IMR-90 (cell line): ENCODE measurements around the gene EPOP. TPM values are rescaled to one million over a fixed set of nuclear protein-coding genes. Genes with fewer than 3 reads are reported as not detected.

Experiments
- ATAC-seq: fragments of 200-7000 bp; cut with Tn5 transposase; 2 replicates; pipeline ENCODE4 v1.9.1; 2020; ENCODE audit warnings: low read depth, mild to moderate bottlenecking, moderate library complexity
- BruUV-seq: library from RNA; stranded (reverse); fragments of 400-500 nt; replicated peaks from 2 replicates; lab custom pipeline; 2021; lab: Mats Ljungman, UMichigan
- CTCF ChIA-PET: fragments of 300-600 bp; formaldehyde crosslinking; extraction: SDS; loops from one replicate; lab custom pipeline; 2021; ENCODE audit warnings: antibody characterized with exemption; lab: Yijun Ruan, JAX
- POLR2A ChIA-PET: fragments of 300-600 bp; sonication (Branson Sonifier 250); formaldehyde crosslinking; loops from one replicate; lab custom pipeline; 2022; ENCODE audit warnings: antibody characterized with exemption; ENCODE audit not compliant: unreplicated experiment; lab: Charles Lee
- DNase-seq: peaks from one replicate; pipeline ENCODE4 v3.0.0; 2013
- H2AFZ ChIP-seq: replicated peaks from 2 replicates; pipeline ENCODE3; 2013; ENCODE audit warnings: low read length, mild to moderate bottlenecking; ENCODE audit not compliant: poor library complexity
- H2AK5ac ChIP-seq: 2 replicates; pipeline ENCODE4 v1.6.1; 2013; ENCODE audit warnings: low read depth, low read length, inconsistent platforms
- H2AK9ac ChIP-seq: replicated peaks from 2 replicates; pipeline ENCODE3; 2013; ENCODE audit warnings: mild to moderate bottlenecking, low read depth, low read length, moderate library complexity; ENCODE audit not compliant: poor library complexity
- H2BK120ac ChIP-seq: 2 replicates; pipeline ENCODE4 v1.6.1; 2013; ENCODE audit warnings: low read depth, low read length, inconsistent platforms
- H2BK15ac ChIP-seq: 3 replicates; pipeline ENCODE4 v1.6.1; 2013; ENCODE audit warnings: low read depth, low read length, inconsistent platforms
- H2BK20ac ChIP-seq: 2 replicates; pipeline ENCODE4 v1.6.1; 2013; ENCODE audit warnings: low read depth, mild to moderate bottlenecking, inconsistent platforms, low read length, moderate library complexity
- H2BK5ac ChIP-seq: 2 replicates; pipeline ENCODE4 v1.6.1; 2013; ENCODE audit warnings: mild to moderate bottlenecking, low read depth, low read length, inconsistent platforms; ENCODE audit not compliant: poor library complexity, severe bottlenecking
- H3K14ac ChIP-seq: replicated peaks from 2 replicates; pipeline ENCODE4 v1.6.1; 2013; ENCODE audit warnings: low read depth, low read length, inconsistent platforms
- H3K18ac ChIP-seq: 2 replicates; pipeline ENCODE4 v1.6.1; 2013; ENCODE audit warnings: low read depth, low read length, control low read depth
- H3K23ac ChIP-seq: 2 replicates; pipeline ENCODE4 v1.6.1; 2013; ENCODE audit warnings: low read depth, low read length, inconsistent platforms
- H3K27ac ChIP-seq: 2 replicates; pipeline ENCODE4 v1.5.1; 2013; ENCODE audit warnings: mild to moderate bottlenecking, control low read depth, low read length; ENCODE audit not compliant: insufficient read depth
- H3K27me3 ChIP-seq: 2 replicates; pipeline ENCODE4 v1.6.1; 2013; ENCODE audit warnings: low read length; ENCODE audit not compliant: control insufficient read depth, insufficient read depth
- H3K36me3 ChIP-seq: 2 replicates; pipeline ENCODE4 v1.6.1; 2013; ENCODE audit warnings: low read length, mixed read lengths; ENCODE audit not compliant: control insufficient read depth, insufficient read depth
- H3K4ac ChIP-seq: 2 replicates; pipeline ENCODE4 v1.6.1; 2013; ENCODE audit warnings: low read depth, low read length, inconsistent platforms
- H3K4me1 ChIP-seq: 2 replicates; pipeline ENCODE4 v1.6.1; 2013; ENCODE audit warnings: low read length, mixed read lengths; ENCODE audit not compliant: control insufficient read depth, insufficient read depth
- H3K4me2 ChIP-seq: 2 replicates; pipeline ENCODE4 v1.6.1; 2013; ENCODE audit warnings: low read depth, mild to moderate bottlenecking, control low read depth, low read length, moderate library complexity
- H3K4me3 ChIP-seq: 2 replicates; pipeline ENCODE4 v1.5.1; 2013; ENCODE audit warnings: low read depth, mild to moderate bottlenecking, control low read depth, low read length, moderate library complexity; ENCODE audit not compliant: insufficient read depth
- H3K56ac ChIP-seq: 2 replicates; pipeline ENCODE4 v1.6.1; 2013; ENCODE audit warnings: low read length, inconsistent platforms; ENCODE audit not compliant: insufficient read depth; ENCODE audit errors: extremely low read depth
- H3K79me1 ChIP-seq, 2 experiments: 2 replicates each; pipeline ENCODE4 v1.6.1; 2013; ENCODE audit warnings: low read length in 2 of 2, inconsistent platforms in 1 of 2, low read depth in 1 of 2
- H3K9ac ChIP-seq: 2 replicates; pipeline ENCODE4 v1.6.1; 2013; ENCODE audit warnings: low read depth, low read length, control low read depth
- H3K9me1 ChIP-seq: 2 replicates; pipeline ENCODE4 v1.6.1; 2013; ENCODE audit warnings: low read length, inconsistent platforms; ENCODE audit not compliant: insufficient read depth
- H3K9me3 ChIP-seq: 2 replicates; pipeline ENCODE4 v1.6.1; 2013; ENCODE audit warnings: low read length; ENCODE audit not compliant: control insufficient read depth, insufficient read depth
- H4K20me1 ChIP-seq: 2 replicates; pipeline ENCODE4 v1.6.1; 2013; ENCODE audit warnings: low read length, inconsistent platforms; ENCODE audit not compliant: insufficient read depth
- H4K5ac ChIP-seq: 2 replicates; pipeline ENCODE4 v1.6.1; 2013; ENCODE audit warnings: mild to moderate bottlenecking, low read depth, low read length, control low read depth
- H4K8ac ChIP-seq, 2 experiments: 2 replicates each; pipeline ENCODE4 v1.6.1; 2013; ENCODE audit warnings: low read depth in 2 of 2, low read length in 2 of 2, control low read depth in 1 of 2, inconsistent platforms in 1 of 2
- H4K91ac ChIP-seq: 2 replicates; pipeline ENCODE4 v1.6.1; 2013; ENCODE audit warnings: low read depth, low read length, inconsistent platforms; ENCODE audit not compliant: insufficient read depth
- BHLHE40 ChIP-seq: fragments of 150-350 bp; IDR thresholded peaks from 2 replicates; pipeline ENCODE4 v1.6.1; 2016; ENCODE audit warnings: mild to moderate bottlenecking, low read depth, low read length
- CEBPB ChIP-seq: IDR thresholded peaks from 2 replicates; pipeline ENCODE4 v1.6.1; 2012; ENCODE audit warnings: low read depth, low read length, improper control_type of control experiment
- CHD1 ChIP-seq: IDR thresholded peaks from 2 replicates; pipeline ENCODE4 v1.6.1; 2012; ENCODE audit warnings: low read depth, low read length, improper control_type of control experiment
- MAFK ChIP-seq: IDR thresholded peaks from 2 replicates; pipeline ENCODE4 v1.6.1; 2012; ENCODE audit warnings: low read depth, low read length, improper control_type of control experiment
- MAZ ChIP-seq: IDR thresholded peaks from 2 replicates; pipeline ENCODE4 v1.6.1; 2012; ENCODE audit warnings: low read depth, mild to moderate bottlenecking, low read length, improper control_type of control experiment, moderate library complexity, borderline replicate concordance
- MXI1 ChIP-seq: IDR thresholded peaks from 2 replicates; pipeline ENCODE4 v1.6.1; 2012; ENCODE audit warnings: low read depth, mild to moderate bottlenecking, low read length, moderate library complexity, borderline replicate concordance
- NFE2L2 ChIP-seq: fragments of 150-350 bp; IDR thresholded peaks from 2 replicates; pipeline ENCODE4 v1.6.1; 2016; ENCODE audit warnings: low read depth, mild to moderate bottlenecking, low read length
- RAD21 ChIP-seq: IDR thresholded peaks from 2 replicates; pipeline ENCODE4 v1.6.1; 2012; ENCODE audit warnings: low read length, improper control_type of control experiment
- RCOR1 ChIP-seq: IDR thresholded peaks from 2 replicates; pipeline ENCODE4 v1.6.1; 2012; ENCODE audit warnings: mild to moderate bottlenecking, low read length, improper control_type of control experiment; ENCODE audit not compliant: insufficient replicate concordance
- RFX5 ChIP-seq: IDR thresholded peaks from 2 replicates; pipeline ENCODE4 v1.8.0; 2012; ENCODE audit warnings: low read depth, mild to moderate bottlenecking, low read length, moderate library complexity
- SMC3 ChIP-seq: fragments of 150-350 bp; IDR thresholded peaks from 2 replicates; pipeline ENCODE4 v1.6.1; 2016; ENCODE audit warnings: low read depth, mild to moderate bottlenecking, antibody characterized with exemption, low read length, moderate library complexity
- WGBS, 2 experiments: methylation state at CpG; one replicate each; pipeline versions ENCODE4 v1.1.5 to v1.1.7; 2013; ENCODE audit warnings: missing lambda C conversion rate in 2 of 2; ENCODE audit not compliant: insufficient read length in 1 of 2; ENCODE audit errors: extremely low coverage in 2 of 2; 5-methylcytosine and 5-hydroxymethylcytosine counted together
- dilution Hi-C: fragments of 300-500 bp; cut with HindIII; formaldehyde crosslinking; loops from one replicate; pipeline ENCODE4 v1.14.3; 2018; ENCODE audit warnings: low sequenced_read_pairs; ENCODE audit not compliant: unreplicated experiment
- in situ Hi-C: fragments of 300-500 bp; cut with MboI; formaldehyde crosslinking; loops from 3 replicates; pipeline ENCODE4 v1.14.3; 2019; ENCODE audit warnings: low sequenced_read_pairs, inconsistent platforms, mixed read lengths
- intact Hi-C: fragments of 100-400 bp; cut with micrococcal nuclease; formaldehyde crosslinking; loops from 2 replicates; pipeline ENCODE4 v1.10.0; 2022
- polyA plus RNA-seq, 3 experiments: library from polyadenylated mRNA; depleted of rRNA; stranded (reverse); fragments of >200 nt; gene quantifications; 2 replicates each; pipeline ENCODE4 v1.2.3, GENCODE V29; 2012; ENCODE audit warnings: low replicate concordance in 1 of 3
- total RNA-seq: library from RNA; depleted of rRNA; stranded (reverse); fragments of >200 nt; gene quantifications from 2 replicates; pipeline ENCODE4 v1.2.3, GENCODE V29; 2012
- TF ChIP-seq, protein P1 (sequence below): conservative IDR thresholded peaks from 2 replicates; pipeline ENCODE4 v1.5.1; 2012; ENCODE audit warnings: mild to moderate bottlenecking, low read depth, low read length, improper control_type of control experiment
- TF ChIP-seq, protein P2 (sequence below): fragments of 150-350 bp; IDR thresholded peaks from 2 replicates; pipeline ENCODE4 v1.6.1; 2016; ENCODE audit warnings: low read depth, mild to moderate bottlenecking, low read length, moderate library complexity, borderline replicate concordance
- TF ChIP-seq, protein P3 (sequence below): fragments of 150-350 bp; IDR thresholded peaks from 2 replicates; pipeline ENCODE4 v1.6.1; 2017; ENCODE audit warnings: mild to moderate bottlenecking, antibody characterized with exemption, low read length, low read depth

Gene EPOP
- total and polyA plus RNA-seq, 2 of the 4 experiments (the other 2 are of a cell fraction), result 0.36 to 0.82 TPM

GRCh38 chr17:38721802-38722201 is 47.0 kb upstream of the EPOP start:
- H2AK5ac ChIP-seq, result no peak overlapping the region
- no peaks in the 10 kb centered on the region for H3K9me1 ChIP-seq
- H2BK5ac ChIP-seq, result no peak overlapping the region
- WGBS, 2 experiments, result no CpG with 5 or more reads among the region's 16 CpGs
- no peak overlapping the region for H4K8ac ChIP-seq
- H2BK15ac ChIP-seq, result no peak overlapping the region
- TF ChIP-seq CEBPB (no peak), MAZ (no peak), SMC3 (no peak), CHD1 (no peak), MXI1 (no peak), MAFK (no peak), BHLHE40 (no peak), NFE2L2 (no peak), RAD21 (no peak), RCOR1 (no peak), RFX5 (no peak)
- TF ChIP-seq, protein P1, sequence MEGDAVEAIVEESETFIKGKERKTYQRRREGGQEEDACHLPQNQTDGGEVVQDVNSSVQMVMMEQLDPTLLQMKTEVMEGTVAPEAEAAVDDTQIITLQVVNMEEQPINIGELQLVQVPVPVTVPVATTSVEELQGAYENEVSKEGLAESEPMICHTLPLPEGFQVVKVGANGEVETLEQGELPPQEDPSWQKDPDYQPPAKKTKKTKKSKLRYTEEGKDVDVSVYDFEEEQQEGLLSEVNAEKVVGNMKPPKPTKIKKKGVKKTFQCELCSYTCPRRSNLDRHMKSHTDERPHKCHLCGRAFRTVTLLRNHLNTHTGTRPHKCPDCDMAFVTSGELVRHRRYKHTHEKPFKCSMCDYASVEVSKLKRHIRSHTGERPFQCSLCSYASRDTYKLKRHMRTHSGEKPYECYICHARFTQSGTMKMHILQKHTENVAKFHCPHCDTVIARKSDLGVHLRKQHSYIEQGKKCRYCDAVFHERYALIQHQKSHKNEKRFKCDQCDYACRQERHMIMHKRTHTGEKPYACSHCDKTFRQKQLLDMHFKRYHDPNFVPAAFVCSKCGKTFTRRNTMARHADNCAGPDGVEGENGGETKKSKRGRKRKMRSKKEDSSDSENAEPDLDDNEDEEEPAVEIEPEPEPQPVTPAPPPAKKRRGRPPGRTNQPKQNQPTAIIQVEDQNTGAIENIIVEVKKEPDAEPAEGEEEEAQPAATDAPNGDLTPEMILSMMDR, result no peak
- TF ChIP-seq, protein P2, sequence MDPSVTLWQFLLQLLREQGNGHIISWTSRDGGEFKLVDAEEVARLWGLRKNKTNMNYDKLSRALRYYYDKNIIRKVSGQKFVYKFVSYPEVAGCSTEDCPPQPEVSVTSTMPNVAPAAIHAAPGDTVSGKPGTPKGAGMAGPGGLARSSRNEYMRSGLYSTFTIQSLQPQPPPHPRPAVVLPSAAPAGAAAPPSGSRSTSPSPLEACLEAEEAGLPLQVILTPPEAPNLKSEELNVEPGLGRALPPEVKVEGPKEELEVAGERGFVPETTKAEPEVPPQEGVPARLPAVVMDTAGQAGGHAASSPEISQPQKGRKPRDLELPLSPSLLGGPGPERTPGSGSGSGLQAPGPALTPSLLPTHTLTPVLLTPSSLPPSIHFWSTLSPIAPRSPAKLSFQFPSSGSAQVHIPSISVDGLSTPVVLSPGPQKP, result no peak
- TF ChIP-seq, protein P3, sequence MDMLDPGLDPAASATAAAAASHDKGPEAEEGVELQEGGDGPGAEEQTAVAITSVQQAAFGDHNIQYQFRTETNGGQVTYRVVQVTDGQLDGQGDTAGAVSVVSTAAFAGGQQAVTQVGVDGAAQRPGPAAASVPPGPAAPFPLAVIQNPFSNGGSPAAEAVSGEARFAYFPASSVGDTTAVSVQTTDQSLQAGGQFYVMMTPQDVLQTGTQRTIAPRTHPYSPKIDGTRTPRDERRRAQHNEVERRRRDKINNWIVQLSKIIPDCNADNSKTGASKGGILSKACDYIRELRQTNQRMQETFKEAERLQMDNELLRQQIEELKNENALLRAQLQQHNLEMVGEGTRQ, result no peak
- no peaks in the 10 kb centered on the region; the same call in 1 of the 2 replicates for H3K4me1 ChIP-seq
- no peak overlapping the region for H2AFZ ChIP-seq
- H2BK120ac ChIP-seq, result no peak overlapping the region
- H3K23ac ChIP-seq, result no peak overlapping the region
- no peak overlapping the region for H3K56ac ChIP-seq
- peaks cover 43% of the 10 kb centered on the region for H3K36me3 ChIP-seq
- CTCF ChIA-PET, result no interaction called here
- H3K4ac ChIP-seq, result no peak overlapping the region
- no TSS peak for BruUV-seq
- no peak overlapping the region for H4K5ac ChIP-seq
- no peak overlapping the region for H3K27ac ChIP-seq
- no peaks in the 10 kb centered on the region for H3K27me3 ChIP-seq
- intact Hi-C loops, result no loop called here
- H4K20me1 ChIP-seq, result no peaks in the 10 kb centered on the region
- H2BK20ac ChIP-seq, result no peak overlapping the region
- H3K4me2 ChIP-seq, result no peak overlapping the region
- no peaks in the 10 kb centered on the region for H3K79me1 ChIP-seq
- no peak for DNase-seq
- H3K18ac ChIP-seq, result no peak overlapping the region
- POLR2A ChIA-PET, result no interaction called here
- no peak overlapping the region for H3K9ac ChIP-seq
- dilution Hi-C loops, result no loop called here
- in situ Hi-C loops, result no loop called here
- no peaks in the 10 kb centered on the region for H3K9me3 ChIP-seq
- no peak overlapping the region for H2AK9ac ChIP-seq
- H3K4me3 ChIP-seq, result no peak overlapping the region
- H3K14ac ChIP-seq, result no peak overlapping the region
- no peak overlapping the region for H4K91ac ChIP-seq
- ATAC-seq, result no peak
